HepG2 (cell line): ENCODE data around the gene CPNE8. TPM values are rescaled to one million over a fixed set of nuclear protein-coding genes. Genes with fewer than 3 reads are reported as not detected.
A peak's percentile ranks its signal among the peaks of the same experiment; 100 is the strongest.

Source experiments
- ATAC-seq: fragments of 200-7000 bp; cut with Tn5 transposase; 3 replicates; pipeline ENCODE4 v1.9.1; 2020; ENCODE audit warnings: mild to moderate bottlenecking, moderate library complexity
- BruUV-seq: library from RNA; stranded (reverse); fragments of 400-500 nt; replicated peaks from 2 replicates; lab custom pipeline; 2021; lab: Mats Ljungman, UMichigan
- CTCF ChIA-PET: fragments of 300-600 bp; formaldehyde crosslinking; extraction: SDS; loops from one replicate; lab custom pipeline; 2021; ENCODE audit warnings: low total read pairs, inconsistent platforms, low intra/inter-chr PET ratio; lab: Yijun Ruan, JAX
- POLR2A ChIA-PET: fragments of 350-600 bp; sonication (Branson Sonifier 250); formaldehyde crosslinking; loops from one replicate; lab custom pipeline; 2020; ENCODE audit warnings: antibody characterized with exemption, inconsistent platforms; lab: Yijun Ruan, JAX
- DNase-seq: peaks from one replicate; pipeline ENCODE4 v3.0.0-alpha.2; 2015; ENCODE audit warnings: low spot score
- FAIRE-seq: peaks from 3 replicates; lab custom pipeline; 2011; peaks lifted over from hg19 to GRCh38; lab: Jason Lieb, UNC
- H2AFZ ChIP-seq: one replicate; pipeline ENCODE4 v1.6.1; 2011; ENCODE audit warnings: low read length, inconsistent platforms
- H3K27ac ChIP-seq: fragments of 300-600 bp; 3 replicates; pipeline ENCODE4 v1.8.0; 2011; ENCODE audit warnings: mixed run types, mild to moderate bottlenecking, mixed read lengths, low read length, inconsistent platforms; ENCODE audit not compliant: insufficient read depth; ENCODE audit errors: extremely low read length
- H3K27me3 ChIP-seq, 2 experiments: fragments of 200-600 bp in 1 of 2; 2 replicates in 1 of 2; 3 replicates in 1 of 2; pipeline versions ENCODE4 v1.6.0 to v1.8.0; 2011; ENCODE audit warnings: low read length in 2 of 2, mild to moderate bottlenecking in 2 of 2, moderate library complexity in 2 of 2, inconsistent platforms in 1 of 2; ENCODE audit not compliant: insufficient read depth in 2 of 2, control insufficient read depth in 1 of 2
- H3K36me3 ChIP-seq, 2 experiments: fragments of 200-600 bp in 1 of 2; replicated peaks in 1 of 2; 2 replicates in 1 of 2; 3 replicates in 1 of 2; pipeline versions ENCODE4 v1.5.1 to v1.8.0; 2011; ENCODE audit warnings: low read length in 2 of 2, inconsistent platforms in 1 of 2; ENCODE audit not compliant: insufficient read depth in 2 of 2, control insufficient read depth in 1 of 2
- H3K4me1 ChIP-seq: 2 replicates; pipeline ENCODE4 v1.5.1; 2012; ENCODE audit warnings: low read length, inconsistent platforms; ENCODE audit not compliant: insufficient read depth
- H3K4me2 ChIP-seq: 2 replicates; pipeline ENCODE4 v1.6.0; 2011; ENCODE audit warnings: low read depth, low read length, inconsistent platforms
- H3K4me3 ChIP-seq, 3 experiments: fragments of 200-600 bp in 1 of 3; sonication (generic), shearing (Covaris generic) in 1 of 3; replicated peaks in 1 of 3; 2 replicates each; pipeline ENCODE4 v1.5.1; 2011 to 2016; ENCODE audit warnings: low read length in 3 of 3, inconsistent platforms in 2 of 3, low read depth in 2 of 3, mild to moderate bottlenecking in 2 of 3, control low read depth in 1 of 3, mixed read lengths in 1 of 3; ENCODE audit not compliant: insufficient read depth in 1 of 3
- H3K79me2 ChIP-seq: one replicate; pipeline ENCODE4 v1.6.1; 2011; ENCODE audit warnings: low read length, inconsistent platforms; ENCODE audit not compliant: insufficient read depth
- H3K9ac ChIP-seq: 2 replicates; pipeline ENCODE4 v1.6.0; 2011; ENCODE audit warnings: mild to moderate bottlenecking, low read depth, low read length, inconsistent platforms; ENCODE audit not compliant: insufficient read depth
- H3K9me3 ChIP-seq: 2 replicates; pipeline ENCODE4 v1.5.1; 2012; ENCODE audit warnings: mild to moderate bottlenecking, low read length
- H4K20me1 ChIP-seq: 2 replicates; pipeline ENCODE4 v1.6.0; 2011; ENCODE audit warnings: inconsistent platforms, mild to moderate bottlenecking, low read length, moderate library complexity; ENCODE audit not compliant: insufficient read depth
- FOSL1 ChIP-seq: sonication (generic); formaldehyde crosslinking; IDR thresholded peaks from 2 replicates; pipeline ENCODE4 v1.9.0; 2021; ENCODE audit warnings: missing genetic modification reagents, borderline replicate concordance
- FOXJ3 ChIP-seq: sonication (generic); formaldehyde crosslinking; IDR thresholded peaks from 2 replicates; pipeline ENCODE4 v1.4.0; 2020; ENCODE audit warnings: missing genetic modification reagents, mild to moderate bottlenecking, borderline replicate concordance
- HDAC6 ChIP-seq: fragments of 200-600 bp; sonication (generic); IDR thresholded peaks from 2 replicates; pipeline ENCODE4 v1.7.0; 2017; ENCODE audit warnings: mild to moderate bottlenecking, antibody characterized with exemption, low read length, low read depth
- MAFF ChIP-seq: IDR thresholded peaks from 2 replicates; pipeline ENCODE4 v1.6.1; 2011; ENCODE audit warnings: low read depth, low read length, improper control_type of control experiment
- MAFK ChIP-seq, 2 experiments: IDR thresholded peaks in 1 of 2; conservative IDR thresholded peaks in 1 of 2; 2 replicates each; pipeline ENCODE4 v1.6.1; 2011; ENCODE audit warnings: improper control_type of control experiment in 2 of 2, low read length in 2 of 2
- ONECUT2 ChIP-seq: sonication (generic); formaldehyde crosslinking; IDR thresholded peaks from 2 replicates; pipeline ENCODE4 v1.4.0; 2020; ENCODE audit warnings: missing genetic modification reagents
- PBX3 ChIP-seq: sonication (generic); formaldehyde crosslinking; IDR thresholded peaks from 2 replicates; pipeline ENCODE4 v1.8.1; 2023; ENCODE audit warnings: missing genetic modification reagents, inconsistent platforms, borderline replicate concordance
- TCF7 ChIP-seq: sonication (generic); IDR thresholded peaks from 2 replicates; pipeline ENCODE4 v1.6.1; 2016; ENCODE audit warnings: antibody characterized with exemption, low read depth
- ZBTB42 ChIP-seq: sonication (generic); formaldehyde crosslinking; IDR thresholded peaks from 2 replicates; pipeline ENCODE4 v1.5.0; 2020; ENCODE audit warnings: mild to moderate bottlenecking, missing genetic modification reagents
- ZFY ChIP-seq: sonication (generic); formaldehyde crosslinking; IDR thresholded peaks from 2 replicates; pipeline ENCODE4 v1.4.0; 2020; ENCODE audit warnings: missing genetic modification reagents
- ZNF569 ChIP-seq: sonication (generic); formaldehyde crosslinking; IDR thresholded peaks from 2 replicates; pipeline ENCODE4 v1.5.0; 2020; ENCODE audit warnings: mild to moderate bottlenecking, missing genetic modification reagents, moderate library complexity, borderline replicate concordance
- WGBS: methylation state at CpG from one replicate; pipeline ENCODE4 v1.1.6; 2017; ENCODE audit warnings: low lambda C conversion rate; 5-methylcytosine and 5-hydroxymethylcytosine counted together
- in situ Hi-C: cut with HindIII; loops from 2 replicates; pipeline ENCODE4 v1.10.0; 2017; ENCODE audit warnings: low pct_unique_long_range_greater_than_20kb; ENCODE audit not compliant: extremely low pct_ligation_motif_present
- intact Hi-C: fragments of 100-400 bp; cut with micrococcal nuclease; formaldehyde crosslinking; loops from one replicate; pipeline ENCODE4 v1.10.0; 2022; ENCODE audit not compliant: unreplicated experiment
- polyA plus RNA-seq, 8 experiments: library from polyadenylated mRNA; depleted of rRNA in 3 of 8; stranded (reverse) in 7 of 8; unstranded in 1 of 8; fragments of >200 nt; fragmentation: Illumina TruSeq in 4 of 8; extraction: Trizol in 4 of 8; gene quantifications; 2 replicates each; pipeline versions ENCODE4 v1.2.1 to v1.2.3, GENCODE V29; 2011 to 2016; ENCODE audit warnings: low read depth in 4 of 8, missing spikeins in 1 of 8, mixed read lengths in 1 of 8; ENCODE audit not compliant: insufficient read depth in 1 of 8
- total RNA-seq, 5 experiments: library from RNA; depleted of rRNA; stranded (reverse); fragments of >200 nt; fragmentation: Illumina TruSeq; extraction: Trizol; gene quantifications; 2 replicates each; pipeline ENCODE4 v1.2.3, GENCODE V29; 2016; ENCODE audit warnings: low read depth in 1 of 5
- TF ChIP-seq, protein P1 (sequence below): sonication (generic); formaldehyde crosslinking; IDR thresholded peaks from 2 replicates; pipeline ENCODE4 v1.4.0; 2020; ENCODE audit warnings: missing genetic modification reagents

The CPNE8 gene
- total and polyA plus RNA-seq, 2 of the 13 experiments (the other 11 are each of a cell fraction or from before 2014, with no cell fraction given): 2.4 to 2.7 TPM

GRCh38 chr12:38669530-38669929 lies 235.9 kb downstream of the CPNE8 start:
- TF ChIP-seq ONECUT2 (no peak), ZBTB42 (CRISPR knock-in tag) (no peak), TCF7 (no peak), HDAC6 (no peak), FOXJ3 (no peak)
- TF ChIP-seq, all 625 proteins: peak for 0
- in situ Hi-C loops (no loop called here), intact Hi-C loops (no loop called here)
- no peak overlapping the region for H3K4me2 ChIP-seq
- H3K27ac ChIP-seq: no peak overlapping the region
- FAIRE-seq: no peak
- POLR2A ChIA-PET: no interaction called here
- no peak for ATAC-seq
- no peak overlapping the region for H3K9ac ChIP-seq
- H3K36me3 ChIP-seq: no peaks in the 10 kb centered on the region
- no peaks in the 10 kb centered on the region for H3K79me2 ChIP-seq
- no peaks in the 10 kb centered on the region for H3K27me3 ChIP-seq
- no TSS peak for BruUV-seq
- WGBS: 36% methylated on average over 2 of the region's 2 CpGs
- no peaks in the 10 kb centered on the region for H3K4me1 ChIP-seq
- no peaks in the 10 kb centered on the region for H4K20me1 ChIP-seq
- no peak overlapping the region for H3K4me3 ChIP-seq
- no peak overlapping the region for H2AFZ ChIP-seq
- CTCF ChIA-PET: no interaction called here
- no peak for DNase-seq
- H3K9me3 ChIP-seq: no peaks in the 10 kb centered on the region

- no peak overlapping the region for H3K4me2 ChIP-seq
- intact Hi-C loops (no loop called here), in situ Hi-C loops (no loop called here)
- H2AFZ ChIP-seq: no peak overlapping the region
- H3K4me3 ChIP-seq: no peak overlapping the region
- TF ChIP-seq, protein P1, sequence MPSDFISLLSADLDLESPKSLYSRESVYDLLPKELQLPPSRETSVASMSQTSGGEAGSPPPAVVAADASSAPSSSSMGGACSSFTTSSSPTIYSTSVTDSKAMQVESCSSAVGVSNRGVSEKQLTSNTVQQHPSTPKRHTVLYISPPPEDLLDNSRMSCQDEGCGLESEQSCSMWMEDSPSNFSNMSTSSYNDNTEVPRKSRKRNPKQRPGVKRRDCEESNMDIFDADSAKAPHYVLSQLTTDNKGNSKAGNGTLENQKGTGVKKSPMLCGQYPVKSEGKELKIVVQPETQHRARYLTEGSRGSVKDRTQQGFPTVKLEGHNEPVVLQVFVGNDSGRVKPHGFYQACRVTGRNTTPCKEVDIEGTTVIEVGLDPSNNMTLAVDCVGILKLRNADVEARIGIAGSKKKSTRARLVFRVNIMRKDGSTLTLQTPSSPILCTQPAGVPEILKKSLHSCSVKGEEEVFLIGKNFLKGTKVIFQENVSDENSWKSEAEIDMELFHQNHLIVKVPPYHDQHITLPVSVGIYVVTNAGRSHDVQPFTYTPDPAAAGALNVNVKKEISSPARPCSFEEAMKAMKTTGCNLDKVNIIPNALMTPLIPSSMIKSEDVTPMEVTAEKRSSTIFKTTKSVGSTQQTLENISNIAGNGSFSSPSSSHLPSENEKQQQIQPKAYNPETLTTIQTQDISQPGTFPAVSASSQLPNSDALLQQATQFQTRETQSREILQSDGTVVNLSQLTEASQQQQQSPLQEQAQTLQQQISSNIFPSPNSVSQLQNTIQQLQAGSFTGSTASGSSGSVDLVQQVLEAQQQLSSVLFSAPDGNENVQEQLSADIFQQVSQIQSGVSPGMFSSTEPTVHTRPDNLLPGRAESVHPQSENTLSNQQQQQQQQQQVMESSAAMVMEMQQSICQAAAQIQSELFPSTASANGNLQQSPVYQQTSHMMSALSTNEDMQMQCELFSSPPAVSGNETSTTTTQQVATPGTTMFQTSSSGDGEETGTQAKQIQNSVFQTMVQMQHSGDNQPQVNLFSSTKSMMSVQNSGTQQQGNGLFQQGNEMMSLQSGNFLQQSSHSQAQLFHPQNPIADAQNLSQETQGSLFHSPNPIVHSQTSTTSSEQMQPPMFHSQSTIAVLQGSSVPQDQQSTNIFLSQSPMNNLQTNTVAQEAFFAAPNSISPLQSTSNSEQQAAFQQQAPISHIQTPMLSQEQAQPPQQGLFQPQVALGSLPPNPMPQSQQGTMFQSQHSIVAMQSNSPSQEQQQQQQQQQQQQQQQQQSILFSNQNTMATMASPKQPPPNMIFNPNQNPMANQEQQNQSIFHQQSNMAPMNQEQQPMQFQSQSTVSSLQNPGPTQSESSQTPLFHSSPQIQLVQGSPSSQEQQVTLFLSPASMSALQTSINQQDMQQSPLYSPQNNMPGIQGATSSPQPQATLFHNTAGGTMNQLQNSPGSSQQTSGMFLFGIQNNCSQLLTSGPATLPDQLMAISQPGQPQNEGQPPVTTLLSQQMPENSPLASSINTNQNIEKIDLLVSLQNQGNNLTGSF: no peak
- TF ChIP-seq ZFY (CRISPR knock-in tag) (no peak), ZNF569 (CRISPR knock-in tag) (no peak), MAFK (conservative IDR thresholded peaks at IDR 0.05 in 1 of 2, IDR thresholded peaks at IDR 0.05 in 1 of 2; ENCODE audit: low read length in 2 of 2) (peak in 1 of 2 experiments; percentile 71; a peak in 2 of 4 replicates), PBX3 (CRISPR knock-in tag) (no peak), MAFF (peak; percentile 39; the same call in 1 of the 2 replicates), FOSL1 (CRISPR knock-in tag) (no peak)
- no peak for DNase-seq
- H3K27ac ChIP-seq: no peak overlapping the region
- no peaks in the 10 kb centered on the region for H3K9me3 ChIP-seq
- CTCF ChIA-PET: no interaction called here
- no peaks in the 10 kb centered on the region for H4K20me1 ChIP-seq
- no peaks in the 10 kb centered on the region for H3K27me3 ChIP-seq
- no TSS peak for BruUV-seq
- H3K36me3 ChIP-seq: no peaks in the 10 kb centered on the region
- no peak for FAIRE-seq
- 62% methylated on average over 1 of the region's 1 CpG for WGBS
- POLR2A ChIA-PET: no interaction called here
- no peaks in the 10 kb centered on the region for H3K4me1 ChIP-seq
- ATAC-seq: no peak
- H3K79me2 ChIP-seq: no peaks in the 10 kb centered on the region
- H3K9ac ChIP-seq: no peak overlapping the region
Observed at GRCh38 chr12:38669081-38669480, 236.3 kb downstream of the CPNE8 start.
